Calu3 (cell line): ENCODE data around the gene EMC9. TPM values are rescaled to one million over a fixed set of nuclear protein-coding genes. Genes with fewer than 3 reads are reported as not detected.

Experiments used
- BruUV-seq: library from RNA; stranded (reverse); fragments of 400-500 nt; replicated peaks from 2 replicates; lab custom pipeline; 2021; lab: Mats Ljungman, UMichigan
- CTCF ChIA-PET: fragments of 300-600 bp; sonication (Branson Sonifier 250); formaldehyde crosslinking; loops from one replicate; lab custom pipeline; 2022; ENCODE audit warnings: antibody characterized with exemption; lab: Charles Lee
- DNase-seq: peaks from one replicate; pipeline ENCODE4 v3.0.0; 2022
- H3K27ac Mint-ChIP-seq: one replicate; pipeline ENCODE4 v1.8.0; 2022; ENCODE audit warnings: mixed read lengths; ENCODE audit not compliant: unreplicated experiment
- H3K27me3 Mint-ChIP-seq: one replicate; pipeline ENCODE4 v1.8.0; 2022; ENCODE audit warnings: mixed read lengths; ENCODE audit not compliant: unreplicated experiment
- H3K36me3 Mint-ChIP-seq: one replicate; pipeline ENCODE4 v1.8.0; 2022; ENCODE audit warnings: mild to moderate bottlenecking, moderate library complexity, mixed read lengths; ENCODE audit not compliant: insufficient read depth, unreplicated experiment
- H3K4me1 Mint-ChIP-seq: one replicate; pipeline ENCODE4 v1.8.0; 2022; ENCODE audit warnings: mild to moderate bottlenecking, low read depth, mixed read lengths; ENCODE audit not compliant: unreplicated experiment
- H3K4me3 Mint-ChIP-seq: one replicate; pipeline ENCODE4 v1.8.0; 2022; ENCODE audit warnings: mild to moderate bottlenecking, low read depth, moderate library complexity, mixed read lengths; ENCODE audit not compliant: unreplicated experiment
- H3K9me3 Mint-ChIP-seq: one replicate; pipeline ENCODE4 v1.8.0; 2022; ENCODE audit warnings: low read depth, mixed read lengths; ENCODE audit not compliant: unreplicated experiment
- CTCF ChIP-seq: fragments of 200-600 bp; IDR thresholded peaks from one replicate; pipeline ENCODE4 v1.8.0; 2022; ENCODE audit warnings: antibody characterized with exemption; ENCODE audit not compliant: unreplicated experiment
- intact Hi-C: fragments of 100-400 bp; cut with micrococcal nuclease; formaldehyde crosslinking; loops from one replicate; pipeline ENCODE4 v1.10.0; 2022; ENCODE audit not compliant: unreplicated experiment
- total RNA-seq: library from RNA; stranded (reverse); gene quantifications from 2 replicates; pipeline ENCODE4 v1.2.3, GENCODE V29; 2022

EMC9 gene
- total RNA-seq, 1 experiment from 2014 or later: 38.0 TPM

- no peak for DNase-seq
- no peaks in the 10 kb centered on the region for H3K9me3 Mint-ChIP-seq
- no TSS peak for BruUV-seq
- CTCF ChIA-PET: no interaction called here
- peaks cover 7% of the 10 kb centered on the region for H3K4me1 Mint-ChIP-seq
- no peaks in the 10 kb centered on the region for H3K27me3 Mint-ChIP-seq
- H3K4me3 Mint-ChIP-seq: no peak overlapping the region
- peaks cover 63% of the 10 kb centered on the region for H3K36me3 Mint-ChIP-seq
- intact Hi-C loops: no loop called here
- H3K27ac Mint-ChIP-seq: no peak overlapping the region
- no peak for TF ChIP-seq CTCF
Measured at GRCh38 chr14:24098927-24099813, 42.2 kb downstream of the EMC9 start.

GRCh38 chr14:24098229-24098926 is 43.0 kb downstream of the EMC9 start:
- CTCF ChIA-PET: interaction anchor here (0.6 to 1.3 kb wide), 2 partner anchors 10 to 30 kb away, joined by 3 to 5 read pairs; no protein-coding TSS in a partner anchor
- BruUV-seq: no TSS peak

GRCh38 chr14:24096545-24097181 is 44.7 kb downstream of the EMC9 start:
- TF ChIP-seq CTCF: no peak
- CTCF ChIA-PET: interaction anchor here (0.7 to 5.5 kb wide), 3 partner anchors 12 to 219 kb away, joined by 5 to 45 read pairs (median 8); no protein-coding TSS in a partner anchor
- Mint-ChIP-seq H3K27me3 (no peaks in the 10 kb centered on the region), H3K4me3 (peak overlapping the region; percentile 39), H3K4me1 (peaks cover 27% of the 10 kb centered on the region), H3K9me3 (no peaks in the 10 kb centered on the region), H3K36me3 (peaks cover 58% of the 10 kb centered on the region), H3K27ac (no peak overlapping the region)
- intact Hi-C loops: no loop called here
- DNase-seq: no peak
- no TSS peak for BruUV-seq

More at GRCh38 chr14:24098229-24098926, 43.0 kb downstream of the EMC9 start:
- Mint-ChIP-seq H3K27ac (no peak overlapping the region), H3K4me1 (peaks cover 12% of the 10 kb centered on the region), H3K36me3 (peaks cover 63% of the 10 kb centered on the region), H3K27me3 (no peaks in the 10 kb centered on the region), H3K9me3 (no peaks in the 10 kb centered on the region), H3K4me3 (no peak overlapping the region)
- intact Hi-C loops: no loop called here
- DNase-seq: no peak
- TF ChIP-seq CTCF: no peak

- TF ChIP-seq CTCF: no peak
- CTCF ChIA-PET: interaction anchor here (0.8 to 5.7 kb wide), 5 partner anchors 13 to 65 kb away, joined by 3 to 68 read pairs (median 23); partner anchors contain the start of genes DCAF11, IRF9 and NRL
- Mint-ChIP-seq H3K27ac (peak overlapping the region; percentile 94), H3K36me3 (peaks cover 49% of the 10 kb centered on the region), H3K4me3 (peak overlapping the region; percentile 92), H3K4me1 (peaks cover 27% of the 10 kb centered on the region), H3K9me3 (no peaks in the 10 kb centered on the region), H3K27me3 (no peaks in the 10 kb centered on the region)
- BruUV-seq: no TSS peak
- intact Hi-C loops: no loop called here
- peak; percentile 34 for DNase-seq
Measured at GRCh38 chr14:24095271-24096068, 45.9 kb downstream of the EMC9 start.
